ENCODE measurements around the gene ADAMTS14. TPM values are rescaled to one million over a fixed set of nuclear protein-coding genes. Genes with fewer than 3 reads are reported as not detected.
"Not testable (repeated sequence)": the region's sequence is repeated elsewhere in the genome, so short reads cannot be mapped to it uniquely, and the experiment has no call there.

ADAMTS14 gene
- total RNA-seq, 8 experiments from 2014 or later, result 0.05 to 1.9 (median 0.50) TPM

GRCh38 chr10:70644959-70645358, 27.3 kb upstream of the ADAMTS14 start:
- H3K4me3 ChIP-seq; in situ Hi-C loops (cut with MboI; ENCODE audit: low pct_unique_long_range_greater_than_20kb in 2 of 9, low sequenced_read_pairs in 9 of 9, unreplicated experiment in 9 of 9): not testable (repeated sequence)
- peak in 5 of 8 experiments; percentile 59 to 90 (median 65) for ATAC-seq (replicated peaks in 6 of 8)
- H3K4me1 ChIP-seq (replicated peaks in 1 of 2), result peaks cover 0 to 11% of the 10 kb centered on the region in 2 donors
- H3K27ac ChIP-seq, result peak overlapping the region in 1 of 2 donors; percentile 62
- 7 to 39% (median 13%) methylated on average over 2 to 4 of the region's 8 CpGs; no CpG with 5 or more reads in 7 of the 10 experiments for WGBS, 10 experiments

- no peak overlapping the region for H3K4me3 ChIP-seq
- 63 to 100% (median 95%) methylated on average over 1 to 3 of the region's 3 CpGs; no CpG with 5 or more reads in 3 of the 10 experiments for WGBS, 10 experiments
- peaks cover 0 to 11% of the 10 kb centered on the region in 2 donors for H3K4me1 ChIP-seq (replicated peaks in 1 of 2)
- no peak overlapping the region for H3K27ac ChIP-seq
- ATAC-seq (replicated peaks in 6 of 8), result no peak
- in situ Hi-C loops (cut with MboI; ENCODE audit: low pct_unique_long_range_greater_than_20kb in 2 of 9, low sequenced_read_pairs in 9 of 9, unreplicated experiment in 9 of 9), result no loop called here
Measured at GRCh38 chr10:70647086-70647485, 25.2 kb upstream of the ADAMTS14 start.

DNA sequence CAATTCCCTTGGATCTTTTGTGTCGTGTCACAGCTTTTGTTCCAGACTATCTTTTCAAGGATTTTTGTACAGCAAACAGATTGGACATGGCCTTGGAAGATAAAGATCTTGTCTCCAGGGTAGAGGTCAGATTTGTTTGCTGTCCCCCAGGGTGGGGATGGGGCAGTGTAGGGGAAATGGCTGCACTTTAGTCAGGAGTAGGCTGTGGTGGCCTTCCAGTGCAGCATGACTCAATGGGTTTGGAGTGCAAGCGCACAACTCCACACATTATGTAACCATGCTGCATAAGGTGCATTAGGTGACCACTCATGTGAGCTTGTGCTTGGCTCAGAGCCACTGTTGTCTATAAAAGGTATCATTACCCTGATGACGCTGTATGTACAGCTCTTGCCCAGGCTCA, 23.9 kb upstream of the ADAMTS14 start:
- in situ Hi-C loops (cut with MboI; ENCODE audit: low pct_unique_long_range_greater_than_20kb in 2 of 9, low sequenced_read_pairs in 9 of 9, unreplicated experiment in 9 of 9), result no loop called here
- 82 to 100% (median 100%) methylated on average over 1 to 3 of the region's 3 CpGs; no CpG with 5 or more reads in 3 of the 10 experiments for WGBS, 10 experiments

DNA sequence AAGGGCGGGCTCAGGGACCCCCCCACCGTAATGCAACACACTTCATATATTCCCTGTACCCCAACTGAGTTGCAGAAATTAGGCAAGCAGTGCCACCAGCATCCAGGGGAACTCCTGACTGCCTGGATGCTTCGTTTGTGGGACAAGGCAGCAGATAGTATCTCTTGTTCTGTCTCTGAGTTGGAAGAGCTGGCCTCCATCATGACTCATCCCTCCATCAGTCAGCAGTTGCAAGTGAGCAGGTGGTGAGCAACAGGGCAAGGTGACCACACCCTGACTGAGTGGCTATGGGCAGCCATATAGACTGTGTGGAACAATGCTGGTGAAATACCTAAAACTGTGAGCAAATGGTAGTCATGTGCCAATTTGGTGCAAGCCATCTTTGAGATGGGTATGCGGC, 22.8 kb upstream of the ADAMTS14 start:
- H3K27ac ChIP-seq, result no peak overlapping the region

More for the DNA sequence above, 23.9 kb upstream of the ADAMTS14 start:
- no peak for ATAC-seq (replicated peaks in 6 of 8)
- peaks cover 0 to 11% of the 10 kb centered on the region in 2 donors for H3K4me1 ChIP-seq (replicated peaks in 1 of 2)
- H3K4me3 ChIP-seq, result no peak overlapping the region
- no peak overlapping the region for H3K27ac ChIP-seq

DNA sequence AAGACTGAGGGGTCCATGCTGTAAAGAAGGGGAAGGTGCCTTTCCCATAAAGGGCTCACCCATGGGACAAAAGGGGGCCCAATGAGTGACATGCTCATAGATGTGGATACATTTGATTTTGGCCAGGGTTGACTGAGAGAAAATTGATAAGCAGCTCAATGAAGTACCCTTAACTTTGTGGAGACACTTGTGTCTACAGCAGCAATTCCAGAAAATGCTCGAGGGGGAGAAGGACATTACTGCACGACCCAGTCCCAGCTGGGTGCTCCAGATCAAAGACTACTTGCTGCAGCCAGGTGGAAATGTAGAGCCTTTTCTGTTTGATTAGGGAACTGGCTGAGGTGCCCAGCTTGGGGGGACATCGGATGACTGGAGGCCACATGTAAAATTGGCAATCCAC, 22.2 kb upstream of the ADAMTS14 start:
- WGBS, 10 experiments, result 47 to 83% (median 68%) methylated on average over 1 to 3 of the region's 3 CpGs; no CpG with 5 or more reads in 5 of the 10 experiments
- Histone ChIP-seq H3K4me3 (no peak overlapping the region), H3K27ac (no peak overlapping the region), H3K4me1 (replicated peaks in 1 of 2) (peaks cover 0 to 5% of the 10 kb centered on the region in 2 donors)
- in situ Hi-C loops (cut with MboI; ENCODE audit: low pct_unique_long_range_greater_than_20kb in 2 of 9, low sequenced_read_pairs in 9 of 9, unreplicated experiment in 9 of 9), result no loop called here
- no peak for ATAC-seq (replicated peaks in 6 of 8)

More for the DNA sequence above, 22.8 kb upstream of the ADAMTS14 start:
- WGBS, 10 experiments, result 10 to 80% (median 46%) methylated on average over 1 to 2 of the region's 4 CpGs; no CpG with 5 or more reads in 4 of the 10 experiments
- peak in 7 of 8 experiments; percentile 53 to 80 (median 70) for ATAC-seq (replicated peaks in 6 of 8)
- Histone ChIP-seq H3K4me1 (replicated peaks in 1 of 2) (peaks cover 0 to 11% of the 10 kb centered on the region in 2 donors), H3K4me3 (no peak overlapping the region)
- in situ Hi-C loops (cut with MboI; ENCODE audit: low pct_unique_long_range_greater_than_20kb in 2 of 9, low sequenced_read_pairs in 9 of 9, unreplicated experiment in 9 of 9), result no loop called here

GRCh38 chr10:70650718-70651117, 21.6 kb upstream of the ADAMTS14 start:
- Histone ChIP-seq H3K4me3 (no peak overlapping the region), H3K27ac (no peak overlapping the region), H3K4me1 (replicated peaks in 1 of 2) (no peaks in the 10 kb centered on the region)
- in situ Hi-C loops (cut with MboI; ENCODE audit: low pct_unique_long_range_greater_than_20kb in 2 of 9, low sequenced_read_pairs in 9 of 9, unreplicated experiment in 9 of 9), result no loop called here
- 78 to 100% (median 83%) methylated on average over 1 to 3 of the region's 3 CpGs; no CpG with 5 or more reads in 5 of the 10 experiments for WGBS, 10 experiments
- no peak for ATAC-seq (replicated peaks in 6 of 8)

DNA sequence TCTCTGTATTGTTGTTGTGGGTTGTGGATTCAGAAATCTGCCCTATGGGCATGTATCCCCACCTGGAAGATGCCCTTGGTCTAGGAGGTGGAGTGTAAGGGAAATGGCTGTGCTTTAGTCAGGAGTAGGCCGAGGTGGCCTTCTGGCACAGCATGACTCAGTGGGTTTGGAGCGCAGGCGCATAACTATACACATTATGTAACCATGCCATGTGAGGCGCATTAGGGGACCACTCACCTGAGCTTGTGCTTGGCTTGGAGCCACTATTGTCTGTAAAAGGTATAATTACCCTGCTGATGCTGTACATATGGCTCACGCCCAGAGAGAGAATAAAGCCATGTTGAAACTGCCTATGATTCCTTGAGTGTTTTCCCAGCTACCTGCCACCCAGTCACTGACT, 20.6 kb upstream of the ADAMTS14 start:
- no peaks in the 10 kb centered on the region for H3K4me1 ChIP-seq (replicated peaks in 1 of 2)
- WGBS, 10 experiments, result 80 to 100% (median 93%) methylated on average over 1 to 3 of the region's 5 CpGs; no CpG with 5 or more reads in 7 of the 10 experiments
- in situ Hi-C loops (cut with MboI; ENCODE audit: low pct_unique_long_range_greater_than_20kb in 2 of 9, low sequenced_read_pairs in 9 of 9, unreplicated experiment in 9 of 9), result no loop called here
- H3K4me3 ChIP-seq, result no peak overlapping the region
- no peak overlapping the region for H3K27ac ChIP-seq
- no peak for ATAC-seq (replicated peaks in 6 of 8)

DNA sequence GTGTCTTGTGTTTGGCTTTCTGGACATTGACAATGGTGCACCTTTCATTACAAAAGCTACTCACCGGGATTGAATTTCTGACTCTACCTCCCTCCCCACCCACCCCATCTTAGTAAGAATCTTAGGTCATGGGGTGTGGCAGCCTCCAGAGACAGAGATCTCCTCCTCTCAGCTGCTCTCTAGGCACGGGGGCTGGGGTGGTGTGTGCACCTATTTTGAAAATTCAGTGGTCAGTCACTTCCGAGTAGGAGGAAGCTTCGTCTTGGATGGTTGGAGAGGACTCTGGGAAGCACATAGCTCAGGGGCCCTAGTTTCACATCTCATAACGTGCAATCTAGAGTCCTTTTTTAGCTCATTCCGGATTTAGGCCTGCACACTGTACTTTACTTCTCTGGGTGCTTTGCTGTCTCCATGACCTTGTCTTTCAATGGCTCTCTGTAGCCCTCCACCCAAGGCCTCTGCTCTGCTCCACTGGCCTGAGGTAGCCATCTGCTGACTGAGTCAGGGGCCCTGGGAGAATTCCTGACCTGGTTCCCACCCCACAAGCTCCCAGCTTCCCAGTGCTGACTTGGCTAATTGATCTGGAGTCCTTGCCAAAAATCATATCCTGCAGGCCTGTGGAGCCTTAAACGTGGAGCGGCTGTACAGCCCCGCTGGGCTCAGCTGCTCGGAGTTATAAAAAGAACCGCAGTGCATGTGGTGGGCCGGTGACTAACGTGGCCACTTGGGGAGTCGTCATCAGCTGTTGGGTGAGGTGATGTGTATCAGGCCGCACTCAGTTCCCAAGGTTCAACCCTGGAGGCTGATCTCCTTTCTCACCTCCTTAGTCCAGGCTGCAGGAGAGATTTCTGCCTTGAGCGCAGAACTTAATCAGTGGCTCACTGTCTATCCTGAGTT, 19.3 kb upstream of the ADAMTS14 start:
- WGBS, 10 experiments, result 5 to 100% (median 67%) methylated on average over 1 to 10 of the region's 16 CpGs; no CpG with 5 or more reads in 5 of the 10 experiments
- ATAC-seq (replicated peaks in 6 of 8), result peak; percentile 33 to 95 (median 80)
- Histone ChIP-seq H3K4me3 (no peak overlapping the region), H3K4me1 (replicated peaks in 1 of 2) (no peaks in the 10 kb centered on the region), H3K27ac (no peak overlapping the region)
- in situ Hi-C loops (cut with MboI; ENCODE audit: low pct_unique_long_range_greater_than_20kb in 2 of 9, low sequenced_read_pairs in 9 of 9, unreplicated experiment in 9 of 9), result no loop called here

- WGBS, 10 experiments, result 60 to 100% (median 93%) methylated on average over 1 to 4 of the region's 12 CpGs; no CpG with 5 or more reads in 4 of the 10 experiments
Measured at GRCh38 chr10:70655316-70655715, 17.0 kb upstream of the ADAMTS14 start.

DNA sequence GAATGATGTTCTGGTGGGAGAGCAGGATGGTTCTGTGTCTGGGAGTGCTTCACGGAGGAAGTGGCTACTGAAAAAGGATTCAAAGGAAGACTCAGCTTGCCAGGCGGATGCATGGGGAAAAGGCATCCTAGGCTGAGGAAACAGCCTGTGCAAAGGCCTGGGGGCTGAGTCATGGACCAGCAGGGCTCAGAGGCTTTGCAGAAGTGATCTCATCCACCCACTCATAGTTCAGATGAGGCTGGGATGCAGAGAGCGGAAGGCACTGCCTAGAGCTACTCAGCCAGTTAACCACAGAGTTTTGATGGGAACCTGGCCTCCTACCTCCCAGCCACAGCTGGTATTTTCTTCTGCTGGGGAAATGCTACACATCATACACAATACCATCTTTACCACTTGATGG, 15.8 kb upstream of the ADAMTS14 start:
- peak; percentile 25 to 96 (median 74) for ATAC-seq (replicated peaks in 6 of 8)
- Histone ChIP-seq H3K4me3 (no peak overlapping the region), H3K4me1 (replicated peaks in 1 of 2) (no peaks in the 10 kb centered on the region), H3K27ac (no peak overlapping the region)
- WGBS, 10 experiments, result 0 to 100% (median 50%) methylated on average over 1 to 2 of the region's 3 CpGs; no CpG with 5 or more reads in 1 of the 10 experiments
- in situ Hi-C loops (cut with MboI; ENCODE audit: low pct_unique_long_range_greater_than_20kb in 2 of 9, low sequenced_read_pairs in 9 of 9, unreplicated experiment in 9 of 9), result no loop called here

More at GRCh38 chr10:70655316-70655715, 17.0 kb upstream of the ADAMTS14 start:
- ATAC-seq (replicated peaks in 6 of 8), result no peak
- no peak overlapping the region for H3K27ac ChIP-seq
- in situ Hi-C loops (cut with MboI; ENCODE audit: low pct_unique_long_range_greater_than_20kb in 2 of 9, low sequenced_read_pairs in 9 of 9, unreplicated experiment in 9 of 9), result no loop called here
- H3K4me3 ChIP-seq, result no peak overlapping the region
- H3K4me1 ChIP-seq (replicated peaks in 1 of 2), result no peaks in the 10 kb centered on the region

DNA sequence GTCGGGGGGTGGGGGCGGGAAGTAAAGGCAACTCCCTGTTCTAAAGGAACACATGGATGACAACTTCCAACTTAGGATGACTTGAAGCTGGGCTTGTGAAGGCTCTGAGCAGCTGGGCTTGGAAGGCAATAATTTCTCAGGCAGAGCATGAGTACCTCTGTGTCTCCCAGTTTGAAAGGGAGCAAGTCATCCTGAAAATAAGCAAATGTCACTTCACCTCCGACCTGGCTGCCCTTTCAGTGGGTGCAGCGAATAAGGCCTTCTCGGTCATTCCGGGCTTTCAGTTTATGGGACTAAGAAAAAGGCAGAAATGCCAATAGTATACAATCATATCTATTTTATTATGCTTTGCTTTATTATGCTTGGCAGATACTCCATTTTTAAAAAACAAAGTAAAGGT, 15.3 kb upstream of the ADAMTS14 start:
- no peak overlapping the region for H3K4me3 ChIP-seq
- no peak for ATAC-seq (replicated peaks in 6 of 8)
- no peak overlapping the region for H3K27ac ChIP-seq
- in situ Hi-C loops (cut with MboI; ENCODE audit: low pct_unique_long_range_greater_than_20kb in 2 of 9, low sequenced_read_pairs in 9 of 9, unreplicated experiment in 9 of 9), result no loop called here
- no peaks in the 10 kb centered on the region for H3K4me1 ChIP-seq (replicated peaks in 1 of 2)
- WGBS, 10 experiments, result 40 to 100% (median 89%) methylated on average over 1 to 6 of the region's 6 CpGs; no CpG with 5 or more reads in 2 of the 10 experiments

GRCh38 chr10:70658582-70659136, 13.6 kb upstream of the ADAMTS14 start:
- Histone ChIP-seq H3K4me1 (replicated peaks in 1 of 2) (no peaks in the 10 kb centered on the region), H3K4me3 (no peak overlapping the region), H3K27ac (no peak overlapping the region)
- in situ Hi-C loops (cut with MboI; ENCODE audit: low pct_unique_long_range_greater_than_20kb in 2 of 9, low sequenced_read_pairs in 9 of 9, unreplicated experiment in 9 of 9), result no loop called here
- 45 to 90% (median 86%) methylated on average over 1 of the region's 1 CpG; no CpG with 5 or more reads in 3 of the 10 experiments for WGBS, 10 experiments
- no peak for ATAC-seq (replicated peaks in 6 of 8)

- H3K27ac ChIP-seq, result no peak overlapping the region
- no peak for ATAC-seq (replicated peaks in 6 of 8)
- H3K4me1 ChIP-seq (replicated peaks in 1 of 2), result peaks cover 4 to 6% of the 10 kb centered on the region in 2 donors
- 11 to 100% (median 50%) methylated on average over 1 of the region's 1 CpG; no CpG with 5 or more reads in 3 of the 10 experiments for WGBS, 10 experiments
- in situ Hi-C loops (cut with MboI; ENCODE audit: low pct_unique_long_range_greater_than_20kb in 2 of 9, low sequenced_read_pairs in 9 of 9, unreplicated experiment in 9 of 9), result no loop called here
- H3K4me3 ChIP-seq, result no peak overlapping the region
Measured at GRCh38 chr10:70659306-70659705, 13.0 kb upstream of the ADAMTS14 start.
